ENCODE measurements around the gene PRKCA.
A peak's percentile ranks its signal among the peaks of the same experiment; 100 is the strongest.
"Not testable (repeated sequence)": the region's sequence is repeated elsewhere in the genome, so short reads cannot be mapped to it uniquely, and the experiment has no call there.

Gene PRKCA

GRCh38 chr17:66353937-66354401 is 51.6 kb downstream of the PRKCA start:
- no peak for DNase-seq (ENCODE audit: low read depth in 2 of 2)

- no peak for DNase-seq (ENCODE audit: low read depth in 2 of 2)
These were observed 52.1 kb downstream of the PRKCA start for GRCh38 chr17:66354472-66354871.

GRCh38 chr17:66354981-66355380 is 52.6 kb downstream of the PRKCA start:
- DNase-seq (ENCODE audit: low read depth in 2 of 2): no peak

GRCh38 chr17:66355510-66355909 is 53.1 kb downstream of the PRKCA start:
- DNase-seq (ENCODE audit: low read depth in 2 of 2): no peak

GRCh38 chr17:66357037-66357436 is 54.6 kb downstream of the PRKCA start:
- DNase-seq (ENCODE audit: low read depth in 2 of 2): no peak

- no peak for DNase-seq (ENCODE audit: low read depth in 2 of 2)
These were observed 56.9 kb downstream of the PRKCA start for GRCh38 chr17:66359351-66359750.

GRCh38 chr17:66360961-66361565 is 58.6 kb downstream of the PRKCA start:
- not testable (repeated sequence) for DNase-seq (ENCODE audit: low read depth in 2 of 2)

GRCh38 chr17:66364508-66364907 is 62.1 kb downstream of the PRKCA start:
- no peak for DNase-seq (ENCODE audit: low read depth in 2 of 2)

GRCh38 chr17:66364990-66365490 is 62.6 kb downstream of the PRKCA start:
- DNase-seq (ENCODE audit: low read depth in 2 of 2): no peak

GRCh38 chr17:66365903-66366302 is 63.5 kb downstream of the PRKCA start:
- no peak for DNase-seq (ENCODE audit: low read depth in 2 of 2)

GRCh38 chr17:66367107-66367506 is 64.7 kb downstream of the PRKCA start:
- DNase-seq (ENCODE audit: low read depth in 2 of 2): no peak

GRCh38 chr17:66369830-66370229 is 67.4 kb downstream of the PRKCA start:
- DNase-seq (ENCODE audit: low read depth in 2 of 2): no peak

- no peak for DNase-seq (ENCODE audit: low read depth in 2 of 2)
These were observed 69.1 kb downstream of the PRKCA start for GRCh38 chr17:66371561-66371960.

GRCh38 chr17:66372182-66372581 is 69.8 kb downstream of the PRKCA start:
- DNase-seq (ENCODE audit: low read depth in 2 of 2): no peak

- DNase-seq (ENCODE audit: low read depth in 2 of 2): no peak
These were observed 70.7 kb downstream of the PRKCA start for GRCh38 chr17:66373079-66373478.

- DNase-seq (ENCODE audit: low read depth in 2 of 2): peak; percentile 24 to 61
These were observed 71.8 kb downstream of the PRKCA start for GRCh38 chr17:66373944-66374817.

- DNase-seq (ENCODE audit: low read depth in 2 of 2): no peak
These were observed 72.7 kb downstream of the PRKCA start for GRCh38 chr17:66375121-66375520.

- DNase-seq (ENCODE audit: low read depth in 2 of 2): no peak
These were observed 75.9 kb downstream of the PRKCA start for GRCh38 chr17:66378296-66378695.

- no peak for DNase-seq (ENCODE audit: low read depth in 2 of 2)
These were observed 77.1 kb downstream of the PRKCA start for GRCh38 chr17:66379544-66379943.

GRCh38 chr17:66379996-66380395 is 77.6 kb downstream of the PRKCA start:
- DNase-seq (ENCODE audit: low read depth in 2 of 2): no peak

GRCh38 chr17:66381701-66382362 is 79.4 kb downstream of the PRKCA start:
- DNase-seq (ENCODE audit: low read depth in 2 of 2): no peak

GRCh38 chr17:66383333-66383732 is 80.9 kb downstream of the PRKCA start:
- DNase-seq (ENCODE audit: low read depth in 2 of 2): no peak
